ENCODE measurements around the gene PHLPP1.

DNA sequence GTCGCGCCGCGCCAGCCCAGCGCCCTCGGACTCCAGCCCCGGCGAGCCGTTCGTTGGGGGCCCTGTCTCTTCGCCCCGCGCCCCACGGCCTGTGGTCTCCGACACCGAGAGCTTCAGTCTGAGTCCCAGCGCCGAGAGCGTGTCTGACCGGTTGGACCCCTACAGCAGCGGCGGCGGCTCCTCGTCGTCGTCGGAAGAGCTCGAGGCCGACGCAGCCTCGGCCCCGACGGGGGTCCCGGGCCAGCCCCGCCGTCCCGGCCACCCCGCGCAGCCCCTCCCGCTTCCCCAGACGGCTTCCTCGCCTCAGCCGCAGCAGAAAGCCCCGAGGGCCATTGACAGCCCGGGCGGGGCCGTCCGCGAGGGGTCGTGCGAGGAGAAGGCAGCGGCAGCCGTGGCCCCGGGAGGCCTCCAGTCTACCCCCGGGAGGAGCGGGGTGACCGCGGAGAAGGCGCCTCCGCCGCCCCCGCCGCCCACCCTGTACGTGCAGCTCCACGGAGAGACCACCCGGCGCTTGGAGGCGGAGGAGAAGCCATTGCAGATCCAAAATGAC is 1.4 kb downstream of the PHLPP1 start:
- TF ChIP-seq TOX (CRISPR knock-in tag; IDR thresholded peaks at IDR 0.05; ENCODE audit: borderline replicate concordance) (no peak), ISL1 (CRISPR knock-in tag; IDR thresholded peaks at IDR 0.05) (no peak), ZNF70 (CRISPR knock-in tag; IDR thresholded peaks at IDR 0.05) (no peak)
- TF ChIP-seq, protein P1, sequence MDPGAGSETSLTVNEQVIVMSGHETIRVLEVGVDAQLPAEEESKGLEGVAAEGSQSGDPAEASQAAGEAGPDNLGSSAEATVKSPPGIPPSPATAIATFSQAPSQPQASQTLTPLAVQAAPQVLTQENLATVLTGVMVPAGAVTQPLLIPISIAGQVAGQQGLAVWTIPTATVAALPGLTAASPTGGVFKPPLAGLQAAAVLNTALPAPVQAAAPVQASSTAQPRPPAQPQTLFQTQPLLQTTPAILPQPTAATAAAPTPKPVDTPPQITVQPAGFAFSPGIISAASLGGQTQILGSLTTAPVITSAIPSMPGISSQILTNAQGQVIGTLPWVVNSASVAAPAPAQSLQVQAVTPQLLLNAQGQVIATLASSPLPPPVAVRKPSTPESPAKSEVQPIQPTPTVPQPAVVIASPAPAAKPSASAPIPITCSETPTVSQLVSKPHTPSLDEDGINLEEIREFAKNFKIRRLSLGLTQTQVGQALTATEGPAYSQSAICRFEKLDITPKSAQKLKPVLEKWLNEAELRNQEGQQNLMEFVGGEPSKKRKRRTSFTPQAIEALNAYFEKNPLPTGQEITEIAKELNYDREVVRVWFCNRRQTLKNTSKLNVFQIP (CRISPR knock-in tag; IDR thresholded peaks at IDR 0.05; ENCODE audit: borderline replicate concordance, low read depth): no peak

All from SK-N-SH treated with all-trans-retinoic acid at 6 μM for 48 hours (cell line).